Measurements from ENCODE around the gene GRID1. TPM values are rescaled to one million over a fixed set of nuclear protein-coding genes. Genes with fewer than 3 reads are reported as not detected.

Gene GRID1
- total and polyA plus RNA-seq, 11 donors, result 0.69 to 3.4 (median 1.6) TPM

DNA sequence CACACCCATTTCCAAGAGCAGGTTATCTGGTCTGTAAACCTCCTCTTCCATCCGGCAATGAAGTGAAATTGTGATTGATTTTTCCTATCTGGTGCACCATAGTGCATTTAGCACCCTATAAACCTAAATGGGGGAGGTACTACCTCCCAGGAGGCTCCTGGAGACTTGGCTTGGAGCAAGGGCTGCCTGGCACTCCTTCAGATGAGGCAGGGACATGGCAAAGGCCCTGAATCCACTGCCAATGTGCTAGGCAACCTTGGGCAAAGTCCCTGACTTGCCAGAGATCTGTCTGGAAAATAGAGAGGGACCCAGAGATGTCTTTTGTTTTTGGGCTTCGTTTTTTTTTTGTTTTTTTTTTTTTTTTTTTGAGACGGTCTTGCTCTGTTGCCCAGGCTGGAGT is 6.7 kb upstream of the GRID1 start:
- ATAC-seq (no peak), DNase-seq (peak in 1 of 5 donors; percentile 4)
- Histone ChIP-seq H3K27me3 (peaks cover 3 to 66% (median 10%) of the 10 kb centered on the region in 9 donors), H3K4me3 (no peak overlapping the region), H3K36me3 (no peaks in the 10 kb centered on the region), H3K4me1 (peaks cover 0 to 8% (median 4%) of the 10 kb centered on the region in 12 donors), H3K9me3 (no peaks in the 10 kb centered on the region), H3K27ac (no peak overlapping the region)
- WGBS, 4 donors, result 76 to 91% (median 83%) methylated on average over 3 of the region's 3 CpGs
- TF ChIP-seq CTCF (IDR thresholded peaks at IDR 0.05) (no peak), POLR2A (IDR thresholded peaks at IDR 0.05) (no peak)
- intact Hi-C loops (cut with DNase I), result loop anchor here in 8 of 10 donors (5.0 to 10.0 kb wide), 8 partner anchors 51 to 1828 kb away; no protein-coding TSS in a partner anchor

- H3K27ac ChIP-seq, result no peak overlapping the region
- no peak for TF ChIP-seq CTCF (IDR thresholded peaks at IDR 0.05)
- intact Hi-C loops (cut with DNase I), result loop anchor here in 8 of 10 donors (5.0 to 10.0 kb wide), 8 partner anchors 51 to 1828 kb away; no protein-coding TSS in a partner anchor
- ATAC-seq (no peak), DNase-seq (peak in 2 of 5 donors; percentile 12 to 29)
- H3K4me1 ChIP-seq, result peaks cover 0 to 9% (median 4%) of the 10 kb centered on the region in 12 donors
- H3K27me3 ChIP-seq, result peaks cover 6 to 64% (median 9%) of the 10 kb centered on the region in 9 donors
- no peaks in the 10 kb centered on the region for H3K36me3 ChIP-seq
- WGBS, 4 donors, result 88 to 91% (median 89%) methylated on average over 5 of the region's 5 CpGs
- no peaks in the 10 kb centered on the region for H3K9me3 ChIP-seq
- H3K4me3 ChIP-seq, result no peak overlapping the region
Observed at GRCh38 chr10:86372784-86373239, 6.2 kb upstream of the GRID1 start.

DNA sequence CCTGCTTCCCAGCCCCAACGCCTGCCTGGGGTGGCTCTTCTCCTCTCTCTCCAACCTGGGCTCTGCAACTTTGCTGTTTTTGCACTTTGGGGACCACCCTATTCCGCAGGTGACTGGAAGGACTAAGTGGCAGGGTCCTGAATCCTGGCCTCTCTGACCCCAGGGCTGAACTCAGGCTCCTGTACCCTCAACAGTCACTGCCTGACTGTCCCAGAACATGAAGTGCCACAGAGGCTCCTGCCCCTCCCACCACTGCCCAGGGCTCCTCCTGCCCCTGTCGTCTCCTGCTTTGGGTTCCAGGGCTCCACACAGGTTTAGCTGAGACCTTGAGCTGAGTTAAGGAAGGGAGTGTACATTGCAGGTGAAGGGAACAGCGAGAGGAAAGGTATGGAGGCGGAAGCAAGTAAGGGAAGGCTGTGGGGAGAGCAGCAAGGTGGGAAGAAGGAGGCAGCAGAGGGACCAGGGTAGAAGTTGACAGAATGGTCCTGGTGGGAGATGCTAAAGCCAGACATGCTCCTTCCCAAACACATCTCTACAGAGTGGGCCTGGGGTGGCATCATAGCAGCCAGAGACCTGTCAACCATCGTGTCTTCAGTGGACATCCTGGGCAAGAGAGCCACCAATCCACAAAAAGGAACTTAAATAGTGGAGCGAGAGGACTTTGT is 5.7 kb upstream of the GRID1 start:
- Histone ChIP-seq H3K27me3 (peaks cover 2 to 65% (median 13%) of the 10 kb centered on the region in 9 donors), H3K36me3 (no peaks in the 10 kb centered on the region), H3K4me3 (no peak overlapping the region), H3K4me1 (peaks cover 0 to 13% (median 4%) of the 10 kb centered on the region in 12 donors), H3K9me3 (no peaks in the 10 kb centered on the region), H3K27ac (no peak overlapping the region)
- DNase-seq (peak in 2 of 5 donors; percentile 8 to 52), ATAC-seq (no peak)
- TF ChIP-seq POLR2A (IDR thresholded peaks at IDR 0.05) (no peak), CTCF (IDR thresholded peaks at IDR 0.05) (no peak)
- 53 to 76% (median 69%) methylated on average over 7 of the region's 7 CpGs for WGBS, 4 donors
- intact Hi-C loops (cut with DNase I), result loop anchor here in 8 of 10 donors (5.0 to 10.0 kb wide), 8 partner anchors 50 to 1827 kb away; no protein-coding TSS in a partner anchor

GRCh38 chr10:86371691-86372090 is 5.1 kb upstream of the GRID1 start:
- no peak for TF ChIP-seq POLR2A (IDR thresholded peaks at IDR 0.05)
- TF ChIP-seq CTCF (IDR thresholded peaks at IDR 0.05), result no peak
- ATAC-seq (no peak), DNase-seq (no peak)
- Histone ChIP-seq H3K9me3 (no peaks in the 10 kb centered on the region), H3K36me3 (no peaks in the 10 kb centered on the region), H3K4me3 (no peak overlapping the region), H3K4me1 (peaks cover 0 to 13% (median 6%) of the 10 kb centered on the region in 12 donors), H3K27ac (no peak overlapping the region), H3K27me3 (peaks cover 7 to 65% (median 16%) of the 10 kb centered on the region in 9 donors)
- WGBS, 4 donors, result 71 to 83% (median 77%) methylated on average over 5 of the region's 5 CpGs
- intact Hi-C loops (cut with DNase I), result loop anchor here in 8 of 10 donors (5.0 to 10.0 kb wide), 8 partner anchors 49 to 1827 kb away; no protein-coding TSS in a partner anchor
